GM12878 (cell line): ENCODE data around the gene PPP2R5A. TPM values are rescaled to one million over a fixed set of nuclear protein-coding genes. Genes with fewer than 3 reads are reported as not detected.

ENCODE experiments used
- ATAC-seq: fragments of 200-7000 bp; cut with Tn5 transposase; 3 replicates; pipeline ENCODE4 v1.9.1; 2020; ENCODE audit warnings: mild to moderate bottlenecking, moderate library complexity
- BruUV-seq: library from RNA; stranded (reverse); fragments of 400-500 nt; replicated peaks from 2 replicates; lab custom pipeline; 2021; lab: Mats Ljungman, UMichigan
- CTCF ChIA-PET: fragments of 300-600 bp; sonication (Branson Sonifier 250); formaldehyde crosslinking; extraction: SDS; loops from one replicate; lab custom pipeline; 2021; ENCODE audit warnings: inconsistent platforms; lab: Yijun Ruan, JAX
- POLR2A ChIA-PET: fragments of 350-600 bp; formaldehyde crosslinking; extraction: SDS; loops from one replicate; lab custom pipeline; 2021; ENCODE audit warnings: inconsistent platforms; lab: Charles Lee
- RAD21 ChIA-PET: fragments of 300-600 bp; sonication (Branson Sonifier 250); formaldehyde crosslinking; loops from one replicate; lab custom pipeline; 2023; ENCODE audit warnings: antibody characterized with exemption; ENCODE audit not compliant: unreplicated experiment; lab: Charles Lee
- SMC1A ChIA-PET: fragments of 300-600 bp; sonication (Branson Sonifier 250); formaldehyde crosslinking; loops from one replicate; lab custom pipeline; 2023; ENCODE audit not compliant: unreplicated experiment, uncharacterized antibody; lab: Charles Lee
- DNase-seq: peaks from one replicate; pipeline ENCODE4 v3.0.0-alpha.2; 2011; ENCODE audit warnings: low read depth, low spot score
- FAIRE-seq: peaks from 3 replicates; lab custom pipeline; 2011; peaks lifted over from hg19 to GRCh38; lab: Jason Lieb, UNC
- H2AFZ ChIP-seq: 2 replicates; pipeline ENCODE4 v1.6.0; 2011; ENCODE audit warnings: low read depth, low read length, control low read depth; ENCODE audit not compliant: control insufficient read depth
- H3K27ac ChIP-seq: 2 replicates; pipeline ENCODE4 v1.5.1; 2011; ENCODE audit warnings: control low read depth; ENCODE audit not compliant: control insufficient read depth, insufficient read depth
- H3K27me3 ChIP-seq, 2 experiments: replicated peaks in 1 of 2; 2 replicates each; pipeline versions ENCODE4 v1.6.0 to v1.6.1; 2011; ENCODE audit warnings: low read length in 1 of 2; ENCODE audit not compliant: control insufficient read depth in 2 of 2, insufficient read depth in 2 of 2
- H3K36me3 ChIP-seq, 2 experiments: 2 replicates each; pipeline ENCODE4 v1.5.1; 2011; ENCODE audit warnings: low read length in 1 of 2; ENCODE audit not compliant: control insufficient read depth in 2 of 2, insufficient read depth in 2 of 2
- H3K4me1 ChIP-seq: 2 replicates; pipeline ENCODE4 v1.6.1; 2011; ENCODE audit warnings: mild to moderate bottlenecking, low read length, moderate library complexity, mixed read lengths; ENCODE audit not compliant: control insufficient read depth, insufficient read depth
- H3K4me2 ChIP-seq: 2 replicates; pipeline ENCODE4 v1.6.0; 2011; ENCODE audit warnings: control low read depth; ENCODE audit not compliant: control insufficient read depth, insufficient read depth
- H3K4me3 ChIP-seq: fragments of 200-600 bp; sonication (generic); 2 replicates; pipeline ENCODE4 v1.5.1; 2016
- H3K79me2 ChIP-seq: 2 replicates; pipeline ENCODE4 v1.6.0; 2011; ENCODE audit warnings: low read length; ENCODE audit not compliant: control insufficient read depth, insufficient read depth
- H3K9ac ChIP-seq: 2 replicates; pipeline ENCODE4 v1.8.0; 2011; ENCODE audit warnings: low read length, control low read depth, mixed read lengths; ENCODE audit not compliant: control insufficient read depth, insufficient read depth
- H3K9me3 ChIP-seq: replicated peaks from 3 replicates; pipeline ENCODE4 v1.5.1; 2011; ENCODE audit warnings: mild to moderate bottlenecking, low read length; ENCODE audit not compliant: control insufficient read depth, insufficient read depth
- H4K20me1 ChIP-seq: 2 replicates; pipeline ENCODE4 v1.6.0; 2011; ENCODE audit not compliant: control insufficient read depth, insufficient read depth
- BCL11A ChIP-seq: IDR thresholded peaks from 2 replicates; pipeline ENCODE4 v1.6.1; 2011; ENCODE audit warnings: low read depth, low read length
- BCLAF1 ChIP-seq: fragments of 450-650 bp; IDR thresholded peaks from 2 replicates; pipeline ENCODE4 v1.6.1; 2017; ENCODE audit warnings: antibody characterized with exemption, mild to moderate bottlenecking, moderate library complexity
- BHLHE40 ChIP-seq, 2 experiments: fragments of 450-650 bp in 1 of 2; IDR thresholded peaks; 2 replicates each; pipeline ENCODE4 v1.6.1; 2011 to 2017; ENCODE audit warnings: low read depth in 2 of 2, borderline replicate concordance in 1 of 2, improper control_type of control experiment in 1 of 2, low read length in 1 of 2, mild to moderate bottlenecking in 1 of 2
- CHD4 ChIP-seq: fragments of 200-600 bp; sonication (generic); IDR thresholded peaks from 2 replicates; pipeline ENCODE4 v1.6.1; 2016; ENCODE audit warnings: mild to moderate bottlenecking
- JUNB ChIP-seq: IDR thresholded peaks from 2 replicates; pipeline ENCODE4 v1.6.1; 2016; ENCODE audit warnings: antibody characterized with exemption, mild to moderate bottlenecking
- NRF1 ChIP-seq: conservative IDR thresholded peaks from 2 replicates; pipeline ENCODE4 v1.6.1; 2011; ENCODE audit warnings: mild to moderate bottlenecking, low read depth, low read length, improper control_type of control experiment
- TARDBP ChIP-seq: IDR thresholded peaks from 2 replicates; pipeline ENCODE4 v1.6.1; 2016; ENCODE audit warnings: borderline replicate concordance
- ZBTB11 ChIP-seq: fragments of 450-650 bp; formaldehyde crosslinking; IDR thresholded peaks from 2 replicates; pipeline ENCODE4 v1.5.0; 2022; ENCODE audit warnings: mild to moderate bottlenecking, missing genetic modification characterization
- WGBS: methylation state at CpG from one replicate; pipeline ENCODE4 v1.1.6; 2016; ENCODE audit warnings: low lambda C conversion rate; ENCODE audit not compliant: insufficient replicate concordance, insufficient coverage; ENCODE audit errors: missing lambda C conversion rate; 5-methylcytosine and 5-hydroxymethylcytosine counted together
- in situ Hi-C: fragments of 300-500 bp; cut with MboI; formaldehyde crosslinking; loops from 9 replicates; pipeline ENCODE4 v1.14.3; 2018; ENCODE audit warnings: mixed read lengths
- intact Hi-C: fragments of 100-400 bp; cut with micrococcal nuclease; formaldehyde crosslinking; loops from one replicate; pipeline ENCODE4 v1.14.2; 2022; ENCODE audit not compliant: unreplicated experiment
- polyA plus RNA-seq, 11 experiments: library from polyadenylated mRNA; depleted of rRNA in 4 of 11; unstranded in 6 of 11; stranded (reverse) in 5 of 11; fragments of >200 nt; fragmentation: Nextera tagmentation in 4 of 11; fragmentation: Illumina TruSeq in 1 of 11; extraction: Ambion mirVana in 4 of 11; extraction: Trizol in 1 of 11; gene quantifications; 1 replicate in 1 of 11; 2 replicates in 10 of 11; pipeline versions ENCODE4 v1.2.1 to v1.2.3, GENCODE V29; 2011 to 2016; ENCODE audit warnings: inconsistent platforms in 2 of 11, missing spikeins in 2 of 11, low read depth in 1 of 11
- total RNA-seq, 4 experiments: library from RNA; depleted of rRNA in 3 of 4; stranded (reverse); fragments of >200 nt in 3 of 4; fragmentation: Illumina TruSeq in 1 of 4; extraction: Trizol in 1 of 4; gene quantifications; 2 replicates each; pipeline versions ENCODE4 v1.2.1 to v1.2.3, GENCODE V29; 2013 to 2021

The PPP2R5A gene
- total and polyA plus RNA-seq, 10 of the 15 experiments (the other 5 are each of a cell fraction or from before 2014, with no cell fraction given): 15.4 to 40.6 (median 32.5) TPM

GRCh38 chr1:212257157-212257556 is 28.1 kb upstream of the PPP2R5A start:
- Histone ChIP-seq H3K4me1 (peaks cover 14% of the 10 kb centered on the region), H3K36me3 (no peaks in the 10 kb centered on the region), H3K79me2 (no peaks in the 10 kb centered on the region), H2AFZ (no peak overlapping the region), H3K9me3 (no peaks in the 10 kb centered on the region), H3K4me3 (no peak overlapping the region), H3K4me2 (no peak overlapping the region), H3K27ac (no peak overlapping the region), H3K27me3 (no peaks in the 10 kb centered on the region), H3K9ac (no peak overlapping the region), H4K20me1 (no peaks in the 10 kb centered on the region)
- intact Hi-C loops: no loop called here
- DNase-seq (no peak), FAIRE-seq (no peak), ATAC-seq (no peak)
- ChIA-PET SMC1A (interaction anchor here (0.8 to 1.3 kb wide), 4 partner anchors 12 to 322 kb away, joined by 3 to 5 read pairs (median 3); no protein-coding TSS in a partner anchor), RAD21 (interaction anchor here (0.6 to 1.9 kb wide), 3 partner anchors 21 to 1674 kb away, joined by 3 to 5 read pairs (median 4); no protein-coding TSS in a partner anchor), CTCF (interaction anchor here (1.5 kb wide), 2 partner anchors 10 to 34 kb away, joined by 4 to 5 read pairs; no protein-coding TSS in a partner anchor), POLR2A (interaction anchor here (0.9 to 1.0 kb wide), 2 partner anchors 12 to 19 kb away, joined by 3 read pairs; no protein-coding TSS in a partner anchor)
- TF ChIP-seq TARDBP: no peak
- no peak for TF ChIP-seq BHLHE40 (IDR thresholded peaks at IDR 0.05; ENCODE audit: borderline replicate concordance in 1 of 2, low read depth in 2 of 2, low read length in 1 of 2)
- TF ChIP-seq BCLAF1: no peak
- TF ChIP-seq ZBTB11 (CRISPR knock-in tag): no peak
- TF ChIP-seq BCL11A: no peak
- no peak for TF ChIP-seq JUNB
- TF ChIP-seq CHD4: no peak
- no peak for TF ChIP-seq NRF1
- BruUV-seq: no TSS peak
- in situ Hi-C loops: no loop called here
- 70% methylated on average over 4 of the region's 4 CpGs for WGBS
